Gastroesophageal sphincter (tissue), 2 donors: ENCODE results near the gene CTH.

Experiments
- POLR2A ChIP-seq, 2 donors: fragments of 450-650 bp; IDR thresholded peaks; one replicate each; pipeline ENCODE4 v1.6.1; 2017; ENCODE audit warnings: antibody characterized with exemption in 2 of 2, mild to moderate bottlenecking in 2 of 2, moderate library complexity in 1 of 2
- POLR2AphosphoS5 ChIP-seq: sonication (generic); formaldehyde crosslinking; IDR thresholded peaks from one replicate; pipeline ENCODE4 v1.6.1; 2017; ENCODE audit warnings: antibody characterized with exemption

- TF ChIP-seq POLR2A (IDR thresholded peaks at IDR 0.05) (no peak), POLR2AphosphoS5 (no peak)
These were observed 20.8 kb downstream of the CTH start for GRCh38 chr1:70431874-70432273.
